Duodenal mucosa (tissue), 2 donors: Measurements from ENCODE around the gene GPR12.
A peak's percentile ranks its signal among the peaks of the same experiment; 100 is the strongest.

ENCODE experiments used
- H3K27ac ChIP-seq: one replicate; pipeline ENCODE4 v1.7.0; 2013; ENCODE audit warnings: low read depth, low read length
- H3K27me3 ChIP-seq, 2 donors: one replicate each; pipeline ENCODE4 v1.7.0; 2013; ENCODE audit warnings: low read length in 2 of 2, control low read depth in 1 of 2; ENCODE audit not compliant: insufficient read depth in 2 of 2, control insufficient read depth in 1 of 2
- H3K36me3 ChIP-seq, 2 donors: one replicate each; pipeline ENCODE4 v1.7.0; 2013; ENCODE audit warnings: low read length in 2 of 2, control low read depth in 1 of 2; ENCODE audit not compliant: insufficient read depth in 2 of 2, control insufficient read depth in 1 of 2
- H3K4me1 ChIP-seq, 2 donors: one replicate each; pipeline ENCODE4 v1.7.0; 2013; ENCODE audit warnings: low read length in 2 of 2, control low read depth in 1 of 2; ENCODE audit not compliant: insufficient read depth in 2 of 2, control insufficient read depth in 1 of 2
- H3K4me3 ChIP-seq, 2 donors: one replicate each; pipeline ENCODE4 v1.7.0; 2013; ENCODE audit warnings: low read length in 2 of 2, low read depth in 1 of 2
- H3K9ac ChIP-seq, 2 donors: one replicate each; pipeline ENCODE4 v1.7.0; 2013; ENCODE audit warnings: low read length in 2 of 2, low read depth in 1 of 2
- H3K9me3 ChIP-seq, 2 donors: one replicate each; pipeline ENCODE4 v1.7.0; 2013; ENCODE audit warnings: low read length in 2 of 2, control low read depth in 1 of 2; ENCODE audit not compliant: control insufficient read depth in 1 of 2

GPR12 gene

DNA sequence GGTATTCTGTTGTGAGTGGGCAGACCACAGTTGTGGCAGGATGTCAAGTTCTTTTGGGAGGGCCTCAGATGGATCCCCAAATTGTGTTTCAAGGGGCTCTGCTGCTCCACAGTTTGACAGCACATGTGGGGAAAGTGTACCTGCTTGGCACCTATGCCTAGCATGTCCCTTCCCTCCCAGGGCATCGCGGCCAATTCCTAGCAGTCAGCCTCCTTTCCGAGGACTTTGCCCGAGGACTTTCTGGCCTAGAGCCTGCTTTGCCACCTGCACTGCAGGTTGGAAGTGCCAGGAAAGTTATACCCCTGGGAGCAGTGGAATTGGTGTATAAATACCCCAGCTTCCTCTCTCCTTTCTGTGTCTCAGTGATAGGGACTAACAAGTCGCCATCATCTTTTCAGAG lies 11.9 kb upstream of the GPR12 start:
- no peak overlapping the region for H3K4me3 ChIP-seq
- no peaks in the 10 kb centered on the region for H3K27me3 ChIP-seq
- no peaks in the 10 kb centered on the region for H3K9me3 ChIP-seq
- no peaks in the 10 kb centered on the region for H3K36me3 ChIP-seq
- H3K27ac ChIP-seq, result no peak overlapping the region
- no peaks in the 10 kb centered on the region for H3K4me1 ChIP-seq
- no peak overlapping the region for H3K9ac ChIP-seq

- Histone ChIP-seq H3K27me3 (no peaks in the 10 kb centered on the region), H3K9ac (no peak overlapping the region), H3K4me3 (no peak overlapping the region), H3K27ac (no peak overlapping the region), H3K36me3 (no peaks in the 10 kb centered on the region), H3K4me1 (no peaks in the 10 kb centered on the region), H3K9me3 (no peaks in the 10 kb centered on the region)
These were observed 11.2 kb upstream of the GPR12 start for GRCh38 chr13:26771796-26772195.

DNA sequence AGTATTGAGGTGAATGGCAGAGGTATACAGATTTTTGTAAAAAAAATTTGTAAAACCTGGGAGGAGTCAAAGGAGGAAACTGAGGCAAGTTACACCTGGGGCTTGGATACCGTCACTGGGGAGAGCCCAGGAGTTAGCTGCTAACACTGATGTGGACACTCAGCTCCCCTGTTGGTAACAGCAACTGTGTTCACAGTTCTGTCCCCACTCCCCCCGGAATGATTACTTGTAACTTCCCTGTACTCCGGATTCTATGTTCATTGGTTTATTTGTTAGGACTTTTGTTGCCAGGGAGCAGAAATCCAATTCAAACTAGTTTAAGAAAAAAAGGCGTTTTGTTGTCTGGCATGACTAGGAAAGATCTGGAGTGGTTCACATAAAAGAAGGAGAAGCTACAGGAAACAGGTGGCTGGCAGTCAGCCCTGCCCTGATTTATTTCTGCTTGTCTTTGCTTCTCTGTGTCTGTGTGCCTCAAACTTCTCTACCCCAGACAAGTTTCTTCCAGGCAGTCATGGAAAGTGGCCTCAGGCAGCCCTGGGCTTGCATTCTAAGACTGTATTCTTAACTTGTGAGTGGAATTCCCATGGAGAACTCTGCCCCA lies 2.3 kb upstream of the GPR12 start:
- no peak overlapping the region for H3K27ac ChIP-seq
- no peak overlapping the region for H3K4me3 ChIP-seq
- peaks cover 36 to 37% of the 10 kb centered on the region in 2 donors for H3K27me3 ChIP-seq
- H3K4me1 ChIP-seq, result peaks cover 0 to 5% of the 10 kb centered on the region in 2 donors
- H3K9ac ChIP-seq, result no peak overlapping the region
- no peaks in the 10 kb centered on the region for H3K9me3 ChIP-seq
- no peaks in the 10 kb centered on the region for H3K36me3 ChIP-seq

DNA sequence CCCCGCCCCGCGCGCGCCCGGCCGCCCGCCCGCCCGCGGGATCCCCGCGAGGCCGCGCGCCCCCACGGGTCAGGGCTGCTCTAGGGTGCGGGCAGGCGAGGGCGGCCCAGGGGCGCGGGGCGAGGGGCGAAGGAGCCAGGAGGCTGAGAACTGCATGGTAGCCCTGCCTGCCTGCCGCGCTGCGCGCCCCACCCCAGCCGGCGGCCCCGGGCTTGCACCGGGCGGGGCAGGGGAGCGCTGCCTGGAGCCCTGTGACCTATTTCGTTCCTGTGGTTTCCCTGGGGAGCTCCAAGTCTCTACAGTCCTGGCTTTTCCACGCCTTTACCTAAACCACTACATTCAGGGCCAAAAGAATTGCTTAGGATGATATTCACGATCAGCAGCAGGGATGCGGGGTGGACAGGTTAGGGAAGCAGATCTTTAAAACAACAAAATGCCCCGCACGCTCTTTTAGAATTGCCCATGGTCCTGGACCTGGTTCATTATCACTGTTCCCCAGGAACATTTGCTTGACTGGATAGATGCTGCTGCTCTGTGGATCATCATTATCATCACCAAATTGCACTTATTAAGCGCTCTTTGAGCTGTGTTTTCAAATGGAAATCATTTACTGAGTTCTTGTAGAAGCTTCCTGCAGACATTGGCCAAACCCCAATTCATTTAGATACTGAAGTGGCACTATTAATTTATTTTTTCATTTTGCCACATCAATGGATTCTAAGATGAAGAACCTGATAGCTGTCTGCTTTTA lies 421 bp upstream of the GPR12 start:
- H3K27ac ChIP-seq, result no peak overlapping the region
- H3K9ac ChIP-seq, result no peak overlapping the region
- H3K9me3 ChIP-seq, result no peaks in the 10 kb centered on the region
- no peaks in the 10 kb centered on the region for H3K36me3 ChIP-seq
- no peak overlapping the region for H3K4me3 ChIP-seq
- peaks cover 0 to 5% of the 10 kb centered on the region in 2 donors for H3K4me1 ChIP-seq
- H3K27me3 ChIP-seq, result peaks cover 36 to 38% of the 10 kb centered on the region in 2 donors

GRCh38 chr13:26759249-26759906 lies 1.2 kb downstream of the GPR12 start:
- Histone ChIP-seq H3K36me3 (no peaks in the 10 kb centered on the region), H3K27me3 (peaks cover 34 to 38% of the 10 kb centered on the region in 2 donors)

DNA sequence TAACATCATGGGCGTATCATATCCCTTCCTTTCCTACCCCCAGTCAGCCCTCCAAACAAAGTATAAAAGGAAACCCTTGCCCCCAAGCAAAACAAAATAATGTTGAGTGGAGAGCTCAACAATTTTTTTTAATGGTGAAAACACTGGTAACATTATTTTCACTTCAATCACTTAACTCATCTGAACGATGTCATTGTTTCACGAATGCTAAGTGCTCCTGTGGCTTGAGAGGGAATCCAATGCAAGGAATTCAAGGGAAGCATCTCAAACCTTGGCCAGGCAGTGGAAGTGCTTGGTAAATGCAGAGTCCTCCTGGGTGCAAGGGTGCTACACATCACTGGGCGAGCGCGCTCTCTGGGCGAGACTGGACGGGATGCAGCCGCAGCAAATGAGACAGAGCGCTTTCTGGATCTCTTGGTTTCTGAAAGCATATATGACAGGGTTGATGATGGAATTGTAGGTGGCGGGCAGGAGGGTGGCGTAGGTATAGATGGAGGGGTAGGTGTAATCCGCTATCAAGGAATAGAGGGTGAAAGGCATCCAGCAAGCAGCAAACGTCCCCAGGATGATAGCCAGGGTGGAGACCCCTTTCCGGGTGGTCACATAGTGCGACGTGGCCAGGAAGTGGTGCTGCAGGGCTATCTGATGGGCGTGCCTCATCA lies 2.0 kb downstream of the GPR12 start:
- Histone ChIP-seq H3K27me3 (peaks cover 32 to 38% of the 10 kb centered on the region in 2 donors), H3K4me1 (peaks cover 0 to 5% of the 10 kb centered on the region in 2 donors), H3K9ac (no peak overlapping the region), H3K36me3 (no peaks in the 10 kb centered on the region), H3K4me3 (no peak overlapping the region), H3K27ac (no peak overlapping the region), H3K9me3 (no peaks in the 10 kb centered on the region)

More at GRCh38 chr13:26759249-26759906, 1.2 kb downstream of the GPR12 start:
- H3K4me3 ChIP-seq, result peak overlapping the region in 1 of 2 donors; percentile 40
- peaks cover 0 to 5% of the 10 kb centered on the region in 2 donors for H3K4me1 ChIP-seq
- H3K9ac ChIP-seq, result no peak overlapping the region
- no peak overlapping the region for H3K27ac ChIP-seq
- no peaks in the 10 kb centered on the region for H3K9me3 ChIP-seq

- Histone ChIP-seq H3K27me3 (peaks cover 29 to 35% of the 10 kb centered on the region in 2 donors), H3K4me3 (no peak overlapping the region), H3K9ac (no peak overlapping the region), H3K9me3 (no peaks in the 10 kb centered on the region), H3K27ac (no peak overlapping the region), H3K4me1 (peaks cover 0 to 5% of the 10 kb centered on the region in 2 donors), H3K36me3 (no peaks in the 10 kb centered on the region)
These were observed 3.6 kb downstream of the GPR12 start for GRCh38 chr13:26756961-26757360.

- H3K9ac ChIP-seq, result no peak overlapping the region
- H3K4me1 ChIP-seq, result no peaks in the 10 kb centered on the region
- H3K4me3 ChIP-seq, result no peak overlapping the region
- peaks cover 0 to 3% of the 10 kb centered on the region in 2 donors for H3K27me3 ChIP-seq
- no peak overlapping the region for H3K27ac ChIP-seq
- H3K36me3 ChIP-seq, result no peaks in the 10 kb centered on the region
- H3K9me3 ChIP-seq, result no peaks in the 10 kb centered on the region
These were observed 7.9 kb downstream of the GPR12 start for GRCh38 chr13:26752671-26753070.

GRCh38 chr13:26749905-26750304 lies 10.7 kb downstream of the GPR12 start:
- peaks cover 3 to 7% of the 10 kb centered on the region in 2 donors for H3K27me3 ChIP-seq
- H3K27ac ChIP-seq, result no peak overlapping the region

GRCh38 chr13:26749285-26749684 lies 11.3 kb downstream of the GPR12 start:
- no peaks in the 10 kb centered on the region for H3K36me3 ChIP-seq
- no peak overlapping the region for H3K27ac ChIP-seq
- H3K9me3 ChIP-seq, result no peaks in the 10 kb centered on the region
- H3K9ac ChIP-seq, result no peak overlapping the region
- no peaks in the 10 kb centered on the region for H3K4me1 ChIP-seq
- peaks cover 3 to 9% of the 10 kb centered on the region in 2 donors for H3K27me3 ChIP-seq
- H3K4me3 ChIP-seq, result no peak overlapping the region

More at GRCh38 chr13:26749905-26750304, 10.7 kb downstream of the GPR12 start:
- H3K4me3 ChIP-seq, result no peak overlapping the region
- no peaks in the 10 kb centered on the region for H3K36me3 ChIP-seq
- H3K9me3 ChIP-seq, result no peaks in the 10 kb centered on the region
- no peak overlapping the region for H3K9ac ChIP-seq
- no peaks in the 10 kb centered on the region for H3K4me1 ChIP-seq
